GM19043 (cell line): ENCODE results near the gene DCDC2.
A peak's percentile ranks its signal among the peaks of the same experiment; 100 is the strongest.
"Not testable (repeated sequence)": the region's sequence is repeated elsewhere in the genome, so short reads cannot be mapped to it uniquely, and the experiment has no call there.

Experiments
- ATAC-seq: cut with Tn5 transposase; IDR thresholded peaks from one replicate; pipeline ENCODE4 v1.9.1; 2021; ENCODE audit warnings: low read depth; ENCODE audit not compliant: unreplicated experiment

DCDC2 gene

DNA sequence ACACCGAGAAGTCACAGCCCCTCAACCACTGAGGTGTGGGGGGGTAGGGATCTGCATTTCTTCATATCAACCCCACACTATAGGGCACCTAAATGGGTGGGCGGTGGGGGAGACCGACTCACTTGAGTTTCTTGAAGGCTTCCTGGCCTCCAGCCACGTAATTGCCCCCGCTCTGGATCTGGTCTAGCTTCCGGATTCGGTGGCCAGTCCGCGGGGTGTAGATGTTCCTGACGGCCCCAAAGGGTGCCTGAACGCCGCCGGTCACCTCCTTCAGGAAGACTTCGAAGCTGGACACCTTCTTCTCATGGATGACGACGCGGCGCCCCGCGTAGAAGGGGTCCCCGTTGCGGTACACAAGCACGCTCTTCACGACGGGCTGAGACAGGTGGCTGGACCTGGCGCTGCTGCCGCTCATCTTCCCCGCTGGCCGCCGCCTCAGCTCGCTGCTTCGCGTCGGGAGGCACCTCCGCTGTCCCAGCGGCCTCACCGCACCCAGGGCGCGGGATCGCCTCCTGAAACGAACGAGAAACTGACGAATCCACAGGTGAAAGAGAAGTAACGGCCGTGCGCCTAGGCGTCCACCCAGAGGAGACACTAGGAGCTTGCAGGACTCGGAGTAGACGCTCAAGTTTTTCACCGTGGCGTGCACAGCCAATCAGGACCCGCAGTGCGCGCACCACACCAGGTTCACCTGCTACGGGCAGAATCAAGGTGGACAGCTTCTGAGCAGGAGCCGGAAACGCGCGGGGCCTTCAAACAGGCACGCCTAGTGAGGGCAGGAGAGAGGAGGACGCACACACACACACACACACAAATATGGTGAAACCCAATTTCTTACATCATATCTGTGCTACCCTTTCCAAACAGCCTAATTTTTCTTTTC lies at the start of gene DCDC2:
Gene DCDC2 (minus strand): TSS at position 724 of the 883 bp plus-strand sequence. CDS start 309 bp downstream, at position 415.
- no peak for ATAC-seq

- ATAC-seq = no peak
These were observed 47.4 kb upstream of the DCDC2 start for GRCh38 chr6:24405262-24405661.

GRCh38 chr6:24403501-24403824 lies 45.6 kb upstream of the DCDC2 start:
- ATAC-seq = no peak

- peak; percentile 90 for ATAC-seq
These were observed 45.0 kb upstream of the DCDC2 start, which contains the start of gene MRS2 for GRCh38 chr6:24402697-24403500. TSS of gene MRS2 (plus strand) at chr6:24402936. CDS start at chr6:24403047, 111 bp downstream.

- no peak for ATAC-seq
These were observed 43.6 kb upstream of the DCDC2 start for GRCh38 chr6:24401458-24401857.

DNA sequence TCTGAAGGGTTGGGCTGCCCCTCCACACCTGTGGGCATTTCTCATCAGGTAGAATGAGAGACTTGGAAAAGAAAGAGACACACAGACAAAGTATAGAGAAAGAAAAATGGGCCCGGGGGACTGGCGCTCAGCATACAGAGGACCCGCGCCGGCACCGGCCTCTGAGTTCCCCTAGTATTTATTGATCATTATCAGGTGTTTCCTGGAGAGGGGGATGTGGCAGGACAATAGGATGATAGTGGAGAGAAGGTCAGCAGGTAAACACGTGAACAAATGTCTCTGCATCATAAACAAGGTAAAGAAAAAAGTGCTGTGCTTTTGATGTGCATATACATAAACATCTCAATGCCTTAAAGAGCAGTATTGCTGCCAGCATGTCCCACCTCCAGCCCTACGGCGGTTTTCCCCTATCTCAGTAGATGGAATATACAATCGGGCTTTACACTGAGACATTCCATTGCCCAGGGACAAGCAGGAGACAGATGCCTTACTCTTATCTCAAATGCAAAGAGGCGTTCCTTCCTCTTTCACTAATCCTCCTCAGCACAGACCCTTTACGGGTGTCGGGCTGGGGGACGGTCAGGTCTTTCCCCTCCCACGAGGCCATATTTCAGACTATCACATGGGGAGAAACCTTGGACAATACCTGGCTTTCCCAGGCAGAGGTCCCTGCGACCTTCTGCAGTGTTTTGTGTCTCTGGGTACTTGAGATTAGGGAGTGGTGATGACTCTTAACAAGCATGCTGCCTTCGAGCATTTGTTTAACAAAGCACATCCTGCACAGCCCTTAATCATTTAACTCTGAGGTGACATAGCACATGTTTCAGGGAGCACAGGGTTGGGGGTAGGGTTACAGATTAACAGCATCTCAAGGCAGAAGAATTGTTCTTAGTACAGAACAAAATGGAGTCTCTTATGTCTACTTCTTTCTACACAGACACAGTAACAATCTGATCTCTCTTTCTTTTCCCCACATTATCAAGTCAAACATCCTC lies 42.5 kb upstream of the DCDC2 start:
- ATAC-seq = not testable (repeated sequence)

DNA sequence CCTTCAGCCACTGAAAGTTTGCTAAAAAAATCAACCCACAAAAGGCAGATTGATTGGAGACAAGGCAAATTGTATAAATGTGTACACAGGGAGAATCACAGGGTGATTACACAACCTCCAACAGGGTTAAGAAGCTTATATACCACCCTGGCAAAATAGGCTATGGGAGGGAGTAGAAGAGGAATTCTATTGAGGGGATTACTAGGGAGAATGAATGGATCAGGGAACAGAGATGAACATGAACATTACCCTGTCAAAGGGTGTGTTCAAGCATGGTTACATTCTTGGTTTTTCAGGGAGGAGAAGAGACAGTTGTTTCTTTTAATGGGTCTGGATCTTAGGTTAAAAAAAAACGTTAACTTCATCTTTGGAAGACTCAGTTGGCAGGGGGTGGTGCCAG lies 39.8 kb upstream of the DCDC2 start:
- ATAC-seq = no peak

- no peak for ATAC-seq
These were observed 39.0 kb upstream of the DCDC2 start for GRCh38 chr6:24396824-24397223.

DNA sequence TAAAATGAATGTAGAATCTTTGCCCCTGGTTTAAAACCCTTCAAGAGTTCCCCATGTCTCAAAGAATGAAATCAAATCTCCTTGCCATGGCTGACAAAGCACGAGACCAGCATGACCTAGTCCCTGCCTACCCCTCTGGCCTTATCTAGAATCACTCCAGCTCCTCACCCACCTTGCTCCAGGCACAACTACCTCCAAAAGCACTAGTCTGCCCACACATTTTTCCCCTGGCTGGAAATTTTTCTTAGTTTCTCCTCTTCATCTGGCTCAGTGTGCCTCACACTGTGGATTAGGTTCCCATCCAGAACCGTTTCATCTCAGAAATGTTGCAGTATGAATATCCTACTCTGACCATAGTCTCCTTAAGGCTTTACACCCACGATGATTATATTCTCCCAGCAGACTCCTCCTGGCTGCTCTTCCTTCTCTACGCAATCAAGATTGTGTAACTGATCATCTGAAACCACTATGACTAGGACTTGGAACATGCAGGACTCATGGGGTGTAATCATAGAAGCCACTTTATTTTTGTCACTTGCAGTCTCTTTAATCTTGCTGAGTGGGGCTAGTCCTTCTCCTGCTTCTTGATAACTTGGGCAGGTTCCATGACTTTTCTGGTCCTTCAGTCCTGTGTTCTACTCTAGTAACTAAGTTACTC lies 37.0 kb upstream of the DCDC2 start:
- no peak for ATAC-seq

GRCh38 chr6:24394061-24394779 lies 36.4 kb upstream of the DCDC2 start:
- ATAC-seq = no peak

GRCh38 chr6:24391756-24392405 lies 34.0 kb upstream of the DCDC2 start:
- ATAC-seq = peak; percentile 90

GRCh38 chr6:24391208-24391607 lies 33.3 kb upstream of the DCDC2 start:
- no peak for ATAC-seq

GRCh38 chr6:24387818-24388217 lies 30.0 kb upstream of the DCDC2 start:
- no peak for ATAC-seq

DNA sequence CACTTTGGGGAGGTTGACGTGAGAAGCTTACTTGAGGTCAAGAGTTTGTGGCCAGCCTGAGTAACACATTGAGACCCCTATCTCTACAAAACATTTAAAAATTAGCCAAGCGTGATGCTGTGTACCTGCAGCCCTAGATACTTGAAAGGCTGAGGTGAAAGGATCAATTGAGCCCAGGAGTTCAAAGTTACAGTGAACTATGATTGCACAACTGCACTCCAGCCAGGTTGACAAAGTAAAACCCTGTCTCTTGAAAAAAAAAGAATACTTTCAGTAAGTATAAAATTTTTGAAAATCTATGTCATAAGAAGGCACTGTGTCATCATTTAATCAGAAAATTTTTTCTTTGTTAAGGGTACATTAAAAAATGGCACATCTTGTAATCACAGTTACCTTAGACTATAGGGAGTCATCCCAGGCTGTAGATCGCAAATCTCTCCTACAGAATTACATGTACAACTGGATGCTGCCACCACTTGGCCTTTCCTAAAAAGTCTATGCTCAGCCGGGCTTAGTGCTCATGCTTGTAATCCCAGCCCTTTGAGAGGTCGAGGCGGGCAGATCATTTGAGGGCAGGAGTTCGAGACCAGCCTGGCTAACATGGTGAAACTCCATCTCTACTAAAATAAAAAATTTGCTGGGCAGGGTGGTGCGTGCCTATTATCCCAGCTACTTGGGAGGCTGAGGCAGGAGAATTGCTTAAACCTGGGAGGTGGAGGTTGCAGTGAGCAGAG lies 27.8 kb upstream of the DCDC2 start:
- ATAC-seq = peak; percentile 46

GRCh38 chr6:24384369-24385130 lies 26.7 kb upstream of the DCDC2 start:
- not testable (repeated sequence) for ATAC-seq

- ATAC-seq = not testable (repeated sequence)
These were observed 25.1 kb upstream of the DCDC2 start for GRCh38 chr6:24382891-24383494.

DNA sequence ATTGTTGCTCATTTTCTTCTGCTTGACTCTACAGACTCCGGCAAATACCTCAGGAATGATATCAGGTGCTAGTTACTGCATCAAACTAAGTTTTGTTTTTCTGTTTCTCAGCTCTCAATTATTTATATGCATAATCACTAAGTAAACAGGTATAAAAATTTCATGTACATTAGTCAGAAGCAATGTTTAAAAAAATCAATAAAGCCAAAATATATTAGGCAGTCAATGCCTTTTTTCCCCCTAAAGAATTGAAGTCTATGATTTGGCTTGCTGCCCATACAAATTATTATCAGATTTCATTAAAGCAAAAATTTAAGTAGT lies 24.3 kb upstream of the DCDC2 start:
- no peak for ATAC-seq
